Right lobe of liver (tissue), 6 donors: ENCODE data around the gene SPAG6. TPM values are rescaled to one million over a fixed set of nuclear protein-coding genes. Genes with fewer than 3 reads are reported as not detected.

ENCODE experiments used
- ATAC-seq, 4 donors: fragments of 200-7000 bp; cut with Tn5 transposase; one replicate each; pipeline ENCODE4 v1.9.1; 2020; ENCODE audit warnings: mild to moderate bottlenecking in 4 of 4, moderate library complexity in 4 of 4
- DNase-seq, 3 donors: peaks; one replicate each; pipeline ENCODE4 v3.0.0-alpha.2; 2020
- H3K27ac ChIP-seq, 3 donors: fragments of 200-600 bp; one replicate each; pipeline ENCODE4 v1.8.0; 2022
- H3K27me3 ChIP-seq, 2 donors: fragments of 200-600 bp; one replicate each; pipeline ENCODE4 v1.8.0; 2022
- H3K36me3 ChIP-seq, 4 donors: fragments of 200-600 bp; sonication (generic) in 1 of 4; one replicate each; pipeline versions ENCODE4 v1.5.1 to v1.8.0; 2017 to 2022; ENCODE audit warnings: control low read depth in 1 of 4
- H3K4me1 ChIP-seq, 4 donors: fragments of 200-600 bp; sonication (generic) in 1 of 4; one replicate each; pipeline versions ENCODE4 v1.5.1 to v1.8.0; 2017 to 2022; ENCODE audit warnings: control low read depth in 1 of 4
- H3K4me3 ChIP-seq, 3 donors: fragments of 200-600 bp; one replicate each; pipeline ENCODE4 v1.8.0; 2022
- H3K9me3 ChIP-seq, 4 donors: fragments of 200-600 bp; sonication (generic) in 1 of 4; one replicate each; pipeline versions ENCODE4 v1.5.1 to v1.8.0; 2017 to 2022; ENCODE audit warnings: control low read depth in 1 of 4
- POLR2A ChIP-seq: fragments of 450-650 bp; IDR thresholded peaks from one replicate; pipeline ENCODE4 v1.6.1; 2017; ENCODE audit warnings: antibody characterized with exemption, mild to moderate bottlenecking
- WGBS: methylation state at CpG from one replicate; pipeline ENCODE4 v1.1.6; 2018; ENCODE audit warnings: low coverage, low lambda C conversion rate; ENCODE audit not compliant: insufficient coverage; ENCODE audit errors: missing lambda C conversion rate; 5-methylcytosine and 5-hydroxymethylcytosine counted together
- intact Hi-C, 2 donors: fragments of 100-400 bp; cut with DNase I; formaldehyde crosslinking; loops; one replicate each; pipeline versions ENCODE4 v1.11.2 to v1.14.1; 2022
- total RNA-seq, 6 experiments: library from RNA; depleted of rRNA in 2 of 6; stranded (reverse); fragments of >200 nt in 2 of 6; fragmentation: NEBNext Ultra II Directional in 3 of 6; extraction: Animal tissue kit (Norgen Biotek cat#: 25700) in 3 of 6; gene quantifications; one replicate each; pipeline versions ENCODE4 v1.1.0 to v1.2.4, GENCODE V29; 2016 to 2023
- TF ChIP-seq, protein P1 (sequence below), 4 donors: fragments of 200-600 bp in 3 of 4; fragments of 450-650 bp in 1 of 4; IDR thresholded peaks; one replicate each; pipeline versions ENCODE4 v1.5.1 to v1.8.0; 2016 to 2022; ENCODE audit warnings: antibody characterized with exemption in 4 of 4, mild to moderate bottlenecking in 2 of 4
- donor health status: DM: no; HTN: yes; CAD: no.
- donor health status: DM: no; HTN: no; CAD: no.
- donor health status: DM: no; HTN: no; CAD: no.
- donor health status: DM: no; HTN: yes; CAD: no.
- donor health status: DM: no; HTN: yes; CAD: no.

Gene SPAG6
- total RNA-seq, 6 experiments from 2014 or later, result not detected

DNA sequence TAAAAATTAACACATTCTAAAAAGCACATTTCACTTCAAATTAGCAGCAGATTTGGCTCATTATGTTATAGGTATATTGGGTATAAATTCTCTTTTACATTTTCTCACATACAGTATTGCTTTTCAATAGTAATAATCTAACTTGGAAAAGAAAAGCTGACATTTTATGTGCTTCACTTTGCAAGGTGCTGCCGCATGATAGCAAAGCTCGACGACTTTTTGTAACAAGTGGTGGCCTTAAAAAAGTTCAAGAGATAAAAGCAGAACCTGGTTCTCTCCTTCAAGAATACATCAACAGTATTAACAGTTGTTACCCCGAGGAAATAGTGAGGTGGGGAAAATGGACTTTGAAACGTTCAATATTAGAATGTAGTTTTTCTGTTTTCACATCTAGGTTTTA lies 65.5 kb downstream of the SPAG6 start:
- DNase-seq, result no peak
- intact Hi-C loops, result no loop called here
- ATAC-seq, result no peak
- Histone ChIP-seq H3K9me3 (no peaks in the 10 kb centered on the region), H3K27me3 (no peaks in the 10 kb centered on the region), H3K4me1 (no peaks in the 10 kb centered on the region), H3K27ac (no peak overlapping the region), H3K36me3 (no peaks in the 10 kb centered on the region), H3K4me3 (no peak overlapping the region)
- TF ChIP-seq, protein P1, sequence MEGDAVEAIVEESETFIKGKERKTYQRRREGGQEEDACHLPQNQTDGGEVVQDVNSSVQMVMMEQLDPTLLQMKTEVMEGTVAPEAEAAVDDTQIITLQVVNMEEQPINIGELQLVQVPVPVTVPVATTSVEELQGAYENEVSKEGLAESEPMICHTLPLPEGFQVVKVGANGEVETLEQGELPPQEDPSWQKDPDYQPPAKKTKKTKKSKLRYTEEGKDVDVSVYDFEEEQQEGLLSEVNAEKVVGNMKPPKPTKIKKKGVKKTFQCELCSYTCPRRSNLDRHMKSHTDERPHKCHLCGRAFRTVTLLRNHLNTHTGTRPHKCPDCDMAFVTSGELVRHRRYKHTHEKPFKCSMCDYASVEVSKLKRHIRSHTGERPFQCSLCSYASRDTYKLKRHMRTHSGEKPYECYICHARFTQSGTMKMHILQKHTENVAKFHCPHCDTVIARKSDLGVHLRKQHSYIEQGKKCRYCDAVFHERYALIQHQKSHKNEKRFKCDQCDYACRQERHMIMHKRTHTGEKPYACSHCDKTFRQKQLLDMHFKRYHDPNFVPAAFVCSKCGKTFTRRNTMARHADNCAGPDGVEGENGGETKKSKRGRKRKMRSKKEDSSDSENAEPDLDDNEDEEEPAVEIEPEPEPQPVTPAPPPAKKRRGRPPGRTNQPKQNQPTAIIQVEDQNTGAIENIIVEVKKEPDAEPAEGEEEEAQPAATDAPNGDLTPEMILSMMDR (IDR thresholded peaks at IDR 0.05), result no peak
- TF ChIP-seq POLR2A, result no peak
- WGBS, result 65% methylated on average over 5 of the region's 5 CpGs

DNA sequence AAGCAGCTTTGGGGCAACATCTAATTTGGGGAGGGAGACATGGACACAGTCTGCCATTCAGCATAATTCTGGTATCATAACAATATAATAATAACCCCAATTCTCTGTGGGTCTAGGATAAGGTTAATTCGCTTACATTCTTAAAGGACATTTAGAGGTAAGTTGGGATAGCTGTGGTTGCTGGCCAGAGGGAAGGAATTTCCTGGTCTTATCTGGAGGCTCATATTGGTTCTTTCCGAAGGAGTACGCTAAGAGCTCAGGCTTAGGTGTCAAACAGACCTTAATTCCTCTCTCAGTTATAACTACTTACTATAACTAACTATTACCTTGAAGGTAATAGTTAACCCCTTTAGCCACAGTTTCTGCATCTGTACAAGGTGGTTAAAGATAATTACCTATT lies 68.8 kb downstream of the SPAG6 start:
- H3K4me1 ChIP-seq, result no peaks in the 10 kb centered on the region
- H3K9me3 ChIP-seq, result no peaks in the 10 kb centered on the region
- no peak overlapping the region for H3K4me3 ChIP-seq
- WGBS, result 87% methylated on average over 3 of the region's 3 CpGs
- DNase-seq, result no peak
- no peaks in the 10 kb centered on the region for H3K27me3 ChIP-seq
- intact Hi-C loops, result no loop called here
- no peak overlapping the region for H3K27ac ChIP-seq
- TF ChIP-seq, protein P1 (IDR thresholded peaks at IDR 0.05), result no peak
- no peak for TF ChIP-seq POLR2A
- no peaks in the 10 kb centered on the region for H3K36me3 ChIP-seq
- ATAC-seq, result no peak

DNA sequence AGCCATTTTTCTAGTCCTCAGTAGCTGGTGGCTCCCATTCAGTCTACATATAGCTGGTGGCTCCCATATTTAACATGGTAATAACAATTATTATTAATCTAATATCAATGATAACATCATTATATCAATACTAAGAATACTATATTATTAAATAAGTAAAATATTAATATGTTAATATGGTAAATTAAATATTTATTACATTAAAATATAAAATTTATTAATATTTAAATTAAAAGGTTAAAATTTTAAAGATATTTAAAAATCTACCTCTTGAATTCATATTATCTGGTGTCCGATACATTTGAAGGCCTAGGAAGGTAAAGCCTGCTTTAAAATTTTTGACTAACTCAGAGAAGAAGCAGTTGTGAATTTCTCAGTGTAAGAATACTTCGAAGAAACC lies 69.8 kb downstream of the SPAG6 start:
- intact Hi-C loops, result no loop called here
- Histone ChIP-seq H3K4me1 (no peaks in the 10 kb centered on the region), H3K27me3 (no peaks in the 10 kb centered on the region), H3K36me3 (no peaks in the 10 kb centered on the region), H3K4me3 (no peak overlapping the region), H3K27ac (no peak overlapping the region), H3K9me3 (no peaks in the 10 kb centered on the region)
- TF ChIP-seq, protein P1 (IDR thresholded peaks at IDR 0.05), result no peak
- no peak for TF ChIP-seq POLR2A
- 91% methylated on average over 2 of the region's 2 CpGs for WGBS
- DNase-seq (no peak), ATAC-seq (no peak)

DNA sequence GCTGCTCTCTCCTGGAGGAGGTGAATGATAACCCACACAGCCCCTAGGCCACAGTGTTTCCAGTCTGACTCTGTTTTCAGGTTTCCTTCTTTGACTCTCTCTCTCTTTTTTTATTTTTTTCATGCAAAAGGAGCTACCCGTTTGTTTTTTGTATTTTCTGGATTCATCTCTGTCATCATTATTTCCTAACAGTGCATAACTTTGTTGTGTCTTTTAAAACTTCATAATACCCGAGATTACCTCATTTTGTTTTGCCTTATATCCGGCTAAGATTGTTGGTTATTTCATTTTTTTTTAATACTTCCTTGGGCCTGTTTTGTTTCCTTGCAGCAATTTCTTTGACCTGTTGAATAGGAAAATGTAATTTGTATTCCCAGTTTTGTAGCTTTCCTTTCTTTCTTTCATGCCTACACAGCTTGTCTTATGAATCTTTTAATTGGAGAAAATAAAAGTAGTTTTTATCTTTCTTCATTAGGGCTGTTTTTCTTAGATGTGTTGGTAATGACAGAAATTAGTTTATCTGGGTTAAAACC lies 72.5 kb downstream of the SPAG6 start:
- H3K36me3 ChIP-seq, result no peaks in the 10 kb centered on the region
- TF ChIP-seq POLR2A, result no peak
- TF ChIP-seq, protein P1 (IDR thresholded peaks at IDR 0.05), result no peak
- intact Hi-C loops, result no loop called here
- no peak overlapping the region for H3K27ac ChIP-seq
- H3K9me3 ChIP-seq, result no peaks in the 10 kb centered on the region
- DNase-seq (no peak), ATAC-seq (no peak)
- no peaks in the 10 kb centered on the region for H3K4me1 ChIP-seq
- no peaks in the 10 kb centered on the region for H3K27me3 ChIP-seq
- no peak overlapping the region for H3K4me3 ChIP-seq
- WGBS, result 55% methylated on average over 3 of the region's 3 CpGs
